CD14-positive monocyte (primary cell): ENCODE data around the gene GIMAP1. TPM values are rescaled to one million over a fixed set of nuclear protein-coding genes. Genes with fewer than 3 reads are reported as not detected.
A peak's percentile ranks its signal among the peaks of the same experiment; 100 is the strongest.
"Not testable (repeated sequence)": the region's sequence is repeated elsewhere in the genome, so short reads cannot be mapped to it uniquely, and the experiment has no call there.

Source experiments
- DNase-seq, 3 donors: peaks; one replicate each; pipeline ENCODE4 v3.0.0-alpha.2; 2011 to 2022
- H2AFZ ChIP-seq: 2 replicates; pipeline ENCODE4 v1.6.0; 2012; ENCODE audit warnings: mild to moderate bottlenecking, low read depth, low read length, inconsistent platforms; ENCODE audit not compliant: insufficient read depth, poor library complexity, severe bottlenecking
- H3K27ac ChIP-seq, 2 donors: 1 replicate in 1 of 2; 2 replicates in 1 of 2; pipeline ENCODE4 v1.5.1; 2012 to 2013; ENCODE audit warnings: low read length in 2 of 2, control low read depth in 1 of 2, inconsistent platforms in 1 of 2, low read depth in 1 of 2, mild to moderate bottlenecking in 1 of 2
- H3K27me3 ChIP-seq, 2 donors: one replicate each; pipeline versions ENCODE4 v1.6.0 to v1.6.1; 2011 to 2013; ENCODE audit warnings: low read length in 2 of 2; ENCODE audit not compliant: control insufficient read depth in 2 of 2, insufficient read depth in 2 of 2
- H3K36me3 ChIP-seq, 2 donors: replicated peaks in 1 of 2; 1 replicate in 1 of 2; 2 replicates in 1 of 2; pipeline versions ENCODE4 v1.5.1 to v1.6.1; 2012 to 2013; ENCODE audit warnings: low read length in 2 of 2, control low read depth in 1 of 2, inconsistent platforms in 1 of 2, mild to moderate bottlenecking in 1 of 2; ENCODE audit not compliant: insufficient read depth in 2 of 2, control insufficient read depth in 1 of 2
- H3K4me1 ChIP-seq, 2 donors: 1 replicate in 1 of 2; 2 replicates in 1 of 2; pipeline versions ENCODE4 v1.5.1 to v1.6.1; 2012 to 2013; ENCODE audit warnings: low read length in 2 of 2, control low read depth in 1 of 2, inconsistent platforms in 1 of 2, mild to moderate bottlenecking in 1 of 2, moderate library complexity in 1 of 2; ENCODE audit not compliant: insufficient read depth in 2 of 2, control insufficient read depth in 1 of 2
- H3K4me2 ChIP-seq: replicated peaks from 2 replicates; pipeline ENCODE3; 2012; ENCODE audit warnings: low read length, moderate library complexity, mild to moderate bottlenecking; ENCODE audit not compliant: poor library complexity, severe bottlenecking; ENCODE audit errors: extremely low read depth
- H3K4me3 ChIP-seq, 3 experiments: fragments of 200-600 bp in 1 of 3; sonication (generic) in 1 of 3; replicated peaks in 1 of 3; 1 replicate in 2 of 3; 2 replicates in 1 of 3; pipeline ENCODE4 v1.5.1; 2011 to 2013; ENCODE audit warnings: low read length in 3 of 3, mild to moderate bottlenecking in 3 of 3, control low read depth in 2 of 3, low read depth in 2 of 3, inconsistent platforms in 1 of 3, moderate library complexity in 1 of 3
- H3K79me2 ChIP-seq: 2 replicates; pipeline ENCODE4 v1.6.0; 2012; ENCODE audit warnings: mild to moderate bottlenecking, control low read depth, inconsistent platforms, low read length, moderate library complexity; ENCODE audit not compliant: insufficient read depth
- H3K9ac ChIP-seq: 2 replicates; pipeline ENCODE4 v1.6.0; 2017; ENCODE audit warnings: low read length, mild to moderate bottlenecking; ENCODE audit not compliant: insufficient read depth, poor library complexity, severe bottlenecking
- H3K9me3 ChIP-seq, 2 donors: replicated peaks in 1 of 2; 1 replicate in 1 of 2; 2 replicates in 1 of 2; pipeline versions ENCODE4 v1.5.1 to v1.6.1; 2012 to 2013; ENCODE audit warnings: low read length in 2 of 2, control low read depth in 1 of 2; ENCODE audit not compliant: control insufficient read depth in 1 of 2, insufficient read depth in 1 of 2
- H4K20me1 ChIP-seq: 2 replicates; pipeline ENCODE4 v1.6.0; 2012; ENCODE audit warnings: mild to moderate bottlenecking, low read length, control low read depth, moderate library complexity; ENCODE audit not compliant: insufficient read depth
- H3K27ac Mint-ChIP-seq, 7 donors: one replicate each; pipeline ENCODE4 v1.8.0; 2020; ENCODE audit warnings: mild to moderate bottlenecking in 7 of 7, mixed read lengths in 7 of 7, moderate library complexity in 6 of 7, inconsistent platforms in 2 of 7
- H3K27me3 Mint-ChIP-seq, 3 donors: one replicate each; pipeline ENCODE4 v1.8.0; 2021 to 2022; ENCODE audit warnings: low read depth in 3 of 3, mild to moderate bottlenecking in 3 of 3, mixed read lengths in 3 of 3, moderate library complexity in 3 of 3, inconsistent platforms in 1 of 3
- H3K36me3 Mint-ChIP-seq, 2 donors: one replicate each; pipeline ENCODE4 v1.8.0; 2020; ENCODE audit warnings: mixed read lengths in 2 of 2, inconsistent platforms in 1 of 2, mild to moderate bottlenecking in 1 of 2
- H3K4me1 Mint-ChIP-seq: one replicate; pipeline ENCODE4 v1.8.0; 2020; ENCODE audit warnings: mild to moderate bottlenecking, mixed read lengths
- H3K4me3 Mint-ChIP-seq, 2 donors: one replicate each; pipeline ENCODE4 v1.8.0; 2020; ENCODE audit warnings: mild to moderate bottlenecking in 2 of 2, mixed read lengths in 2 of 2, moderate library complexity in 1 of 2
- H3K9me3 Mint-ChIP-seq, 7 donors: one replicate each; pipeline ENCODE4 v1.8.0; 2020 to 2022; ENCODE audit warnings: mixed read lengths in 7 of 7, mild to moderate bottlenecking in 6 of 7, moderate library complexity in 6 of 7, inconsistent platforms in 2 of 7
- CTCF ChIP-seq: fragments of 200-600 bp; IDR thresholded peaks from one replicate; pipeline ENCODE4 v1.8.0; 2022; ENCODE audit warnings: antibody characterized with exemption, mild to moderate bottlenecking
- WGBS: methylation state at CpG from one replicate; pipeline ENCODE4 v1.1.5; 2013; ENCODE audit warnings: missing lambda C conversion rate; ENCODE audit not compliant: insufficient coverage; 5-methylcytosine and 5-hydroxymethylcytosine counted together
- intact Hi-C, 2 donors: fragments of 100-400 bp; cut with micrococcal nuclease; formaldehyde crosslinking; loops; one replicate each; pipeline versions ENCODE4 v1.15.0 to v1.15.1; 2023
- polyA plus RNA-seq, 3 donors: library from polyadenylated mRNA; depleted of rRNA in 1 of 3; unstranded in 2 of 3; stranded (reverse) in 1 of 3; fragments of 300-500 nt in 2 of 3; fragments of >200 nt in 1 of 3; fragmentation: Illumina TruSeq in 2 of 3; gene quantifications; 1 replicate in 2 of 3; 2 replicates in 1 of 3; pipeline ENCODE4 v1.2.3, GENCODE V29; 2012 to 2021

The GIMAP1 gene
- polyA plus RNA-seq, 3 donors: 10.9 to 19.6 (median 11.4) TPM

- H3K4me3 ChIP-seq, H2AFZ ChIP-seq, intact Hi-C loops, H3K9me3 Mint-ChIP-seq, H3K27ac Mint-ChIP-seq, H3K27ac ChIP-seq, H4K20me1 ChIP-seq, H3K4me3 Mint-ChIP-seq, H3K79me2 ChIP-seq, H3K27me3 ChIP-seq, H3K36me3 ChIP-seq, H3K4me2 ChIP-seq, DNase-seq, H3K36me3 Mint-ChIP-seq, H3K9ac ChIP-seq, H3K27me3 Mint-ChIP-seq, H3K9me3 ChIP-seq: not testable (repeated sequence)
- WGBS: no CpG with 5 or more reads among the region's 2 CpGs
- H3K4me1 Mint-ChIP-seq: peaks cover 63% of the 10 kb centered on the region
- H3K4me1 ChIP-seq: peaks cover 35 to 46% of the 10 kb centered on the region in 2 donors
Observed at GRCh38 chr7:150680364-150680763, 36.0 kb upstream of the GIMAP1 start.

GRCh38 chr7:150685219-150686029 is 31.0 kb upstream of the GIMAP1 start, which contains the start of gene GIMAP2:
Gene GIMAP2 (plus strand): TSS chr7:150685706. CDS start chr7:150687060, 1,354 bp downstream.
- Mint-ChIP-seq H3K4me3 (peak within 1 kb of the TSS; percentile 90 to 100), H3K27ac (peak within 1 kb of the TSS; percentile 90 to 96 (median 92)), H3K27me3 (peaks cover 0 to 5% (median 2%) of the 10 kb centered on the region in 3 donors), H3K36me3 (peaks cover 27 to 32% of the 10 kb centered on the region in 2 donors), H3K4me1 (peaks cover 73% of the 10 kb centered on the region), H3K9me3 (peaks cover 0 to 6% (median 3%) of the 10 kb centered on the region in 7 donors)
- peak within 1 kb of the TSS; percentile 62 for H3K9ac ChIP-seq
- no peaks in the 10 kb centered on the region for H3K9me3 ChIP-seq
- peaks cover 12 to 20% of the 10 kb centered on the region in 2 donors for H3K36me3 ChIP-seq
- no peaks in the 10 kb centered on the region for H3K27me3 ChIP-seq
- H2AFZ ChIP-seq: peak within 1 kb of the TSS; percentile 37
- WGBS: 0% methylated on average over 4 of the region's 6 CpGs
- peak in 2 of 3 donors; percentile 52 to 71 for DNase-seq
- H3K79me2 ChIP-seq: peaks cover 47% of the 10 kb centered on the region
- no peak for TF ChIP-seq CTCF
- peak within 1 kb of the TSS; percentile 65 to 100 (median 83) for H3K4me3 ChIP-seq
- peak within 1 kb of the TSS; percentile 51 to 84 for H3K27ac ChIP-seq
- peak within 1 kb of the TSS; percentile 93 for H3K4me2 ChIP-seq
- peaks cover 15% of the 10 kb centered on the region for H4K20me1 ChIP-seq
- intact Hi-C loops: no loop called here
- peaks cover 47 to 51% of the 10 kb centered on the region in 2 donors for H3K4me1 ChIP-seq
